ENCODE measurements around the gene LINGO1. TPM values are rescaled to one million over a fixed set of nuclear protein-coding genes. Genes with fewer than 3 reads are reported as not detected.

LINGO1 gene
- total and polyA plus RNA-seq, 9 of the 15 experiments (the other 6 are each of a cell fraction or from before 2014, with no cell fraction given): 0.07 to 15.3 (median 2.1) TPM

DNA sequence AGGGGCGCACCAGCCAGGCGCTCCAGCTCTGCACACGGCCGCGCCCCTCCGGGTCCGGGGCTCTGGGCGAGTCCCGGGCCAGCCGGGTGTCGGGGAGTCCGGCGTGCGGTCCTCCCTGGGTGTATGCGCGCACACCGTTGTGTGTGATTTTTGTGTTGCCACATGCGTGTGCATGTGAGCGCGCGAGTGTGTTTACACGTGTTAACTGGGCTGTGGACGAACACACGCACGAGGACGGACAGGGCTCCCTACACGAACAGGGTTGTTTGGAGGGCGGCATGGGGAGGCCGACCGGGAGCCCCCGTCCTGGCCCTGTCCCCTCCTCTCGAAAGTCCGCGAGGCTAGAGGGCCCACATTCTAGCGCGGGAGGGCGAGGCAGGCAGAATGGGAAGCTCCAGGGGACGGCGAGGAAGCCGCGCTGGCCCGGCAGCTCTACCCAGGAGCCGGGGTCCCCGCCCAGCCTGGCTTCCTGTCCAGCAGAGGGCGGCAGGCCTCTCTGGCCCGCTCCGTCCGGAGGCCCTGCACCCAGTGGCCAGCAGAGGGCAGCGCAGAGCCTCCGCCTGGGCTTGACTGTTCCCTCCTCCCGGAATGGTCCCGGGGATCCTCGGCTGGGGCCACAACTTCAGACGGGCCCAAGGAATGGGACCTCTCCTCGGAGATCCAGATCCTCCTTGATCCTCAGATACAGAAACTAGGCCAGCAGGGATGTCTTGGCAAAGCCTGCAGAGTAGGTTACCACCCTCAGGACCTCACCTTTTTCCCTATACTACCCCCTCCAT, 611 bp upstream of the LINGO1 start (continued):
- peak; percentile 81 for TF ChIP-seq REST (IDR thresholded peaks at IDR 0.05; ENCODE audit: borderline replicate concordance)
- no peak for TF ChIP-seq REST (CRISPR knock-in tag; IDR thresholded peaks at IDR 0.05; ENCODE audit: low read depth)
- no peak for TF ChIP-seq SP2 (IDR thresholded peaks at IDR 0.05; ENCODE audit: extremely low read depth, low read depth, low read length, poor library complexity, severe bottlenecking)
- peak; percentile 95 for TF ChIP-seq L3MBTL2 (IDR thresholded peaks at IDR 0.05)
- TF ChIP-seq HIVEP1 (CRISPR knock-in tag; IDR thresholded peaks at IDR 0.05): no peak
- TF ChIP-seq TBP (optimal IDR thresholded peaks at IDR 0.05; ENCODE audit: low read depth, low read length): peak; percentile 37
- TF ChIP-seq EGR1 (conservative IDR thresholded peaks at IDR 0.05): no peak
- TF ChIP-seq ZNF507 (tag; conservative IDR thresholded peaks at IDR 0.05): no peak
- TF ChIP-seq MBD1 (CRISPR knock-in tag; IDR thresholded peaks at IDR 0.05): no peak
- 0 out of 2 replicates have a peak, but pooled peaks have one; percentile 12 for TF ChIP-seq E2F3 (CRISPR knock-in tag; IDR thresholded peaks at IDR 0.05)
- TF ChIP-seq ZNF165 (CRISPR knock-in tag; IDR thresholded peaks at IDR 0.05; ENCODE audit: borderline replicate concordance): no peak
- TF ChIP-seq ZNF77 (CRISPR knock-in tag; IDR thresholded peaks at IDR 0.05): no peak
- TF ChIP-seq MAFF (IDR thresholded peaks at IDR 0.05; ENCODE audit: low read length): no peak
- TF ChIP-seq PATZ1 (CRISPR knock-in tag; IDR thresholded peaks at IDR 0.05; ENCODE audit: borderline replicate concordance): no peak
- no peak for TF ChIP-seq POLR3A (IDR thresholded peaks at IDR 0.05; ENCODE audit: borderline replicate concordance, extremely low read depth, insufficient read depth, insufficient read length)
- TF ChIP-seq ZBTB1 (CRISPR knock-in tag; IDR thresholded peaks at IDR 0.05; ENCODE audit: borderline replicate concordance, low read depth): peak; percentile 63; the same call in 1 of the 2 replicates
- TF ChIP-seq ZNF24 (IDR thresholded peaks at IDR 0.05): 0 out of 2 replicates have a peak, but pooled peaks have one; percentile 47
